Mucosa of gallbladder (tissue), 1 donor: ENCODE data around the gene GAA. TPM values are rescaled to one million over a fixed set of nuclear protein-coding genes. Genes with fewer than 3 reads are reported as not detected.
"Not testable (repeated sequence)": the region's sequence is repeated elsewhere in the genome, so short reads cannot be mapped to it uniquely, and the experiment has no call there.

ENCODE experiments used
- DNase-seq: peaks from one replicate; pipeline ENCODE4 v3.0.0-alpha.2; 2020; ENCODE audit warnings: low spot score
- total RNA-seq: library from RNA; stranded (reverse); gene quantifications from one replicate; pipeline ENCODE4 v1.2.1, GENCODE V29; 2021
- donor health status: DM: no; HTN: no; CAD: no.

GAA gene
- total RNA-seq, 1 donor from 2014 or later: 105 TPM

- no peak for DNase-seq
These were observed 44.0 kb downstream of the GAA start for GRCh38 chr17:80145076-80146075.

DNA sequence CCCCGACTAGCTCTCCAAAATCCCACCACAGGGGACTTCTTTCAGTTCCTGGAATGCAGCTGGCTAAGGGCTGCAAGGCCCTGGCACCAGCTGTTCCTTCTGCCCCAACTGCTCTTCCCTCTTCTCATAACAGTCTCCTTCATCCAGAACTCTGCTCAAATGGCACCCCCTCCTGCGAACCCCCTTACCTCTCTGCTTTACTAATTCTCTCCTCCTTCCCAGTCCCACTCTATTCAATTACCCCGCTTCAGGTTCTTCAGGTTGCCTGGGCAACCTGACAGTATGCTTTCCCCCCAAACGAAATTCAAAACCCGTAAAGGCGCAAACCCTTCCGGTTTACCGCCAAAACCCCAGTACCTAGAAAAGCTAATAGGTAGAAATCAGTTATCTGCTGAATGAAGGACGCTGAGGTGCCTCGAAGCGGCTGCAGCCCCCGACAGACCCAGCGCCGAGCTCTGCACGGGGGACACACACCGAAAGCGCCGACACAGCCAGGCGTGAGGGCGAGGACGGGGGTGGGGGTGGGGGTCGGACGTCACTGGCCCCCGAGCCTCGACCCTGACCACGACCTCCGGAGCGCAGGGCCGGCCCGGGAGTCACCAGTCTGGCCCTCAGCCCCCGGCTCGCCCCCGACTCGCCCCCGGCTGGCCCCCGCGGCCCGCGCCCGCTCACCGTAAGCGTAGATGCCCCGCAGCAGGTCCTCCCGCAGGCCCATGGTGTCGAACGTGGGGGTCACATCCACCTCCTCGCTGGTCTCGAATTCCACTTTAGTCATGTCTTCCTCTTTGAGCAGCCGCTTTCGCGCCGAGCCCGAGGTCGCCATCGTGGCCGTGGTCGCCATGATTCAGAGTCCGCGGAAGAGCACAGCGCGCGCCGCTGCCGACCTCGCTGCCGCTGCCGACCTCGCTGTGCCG, 45.0 kb downstream of the GAA start:
- DNase-seq: no peak

DNA sequence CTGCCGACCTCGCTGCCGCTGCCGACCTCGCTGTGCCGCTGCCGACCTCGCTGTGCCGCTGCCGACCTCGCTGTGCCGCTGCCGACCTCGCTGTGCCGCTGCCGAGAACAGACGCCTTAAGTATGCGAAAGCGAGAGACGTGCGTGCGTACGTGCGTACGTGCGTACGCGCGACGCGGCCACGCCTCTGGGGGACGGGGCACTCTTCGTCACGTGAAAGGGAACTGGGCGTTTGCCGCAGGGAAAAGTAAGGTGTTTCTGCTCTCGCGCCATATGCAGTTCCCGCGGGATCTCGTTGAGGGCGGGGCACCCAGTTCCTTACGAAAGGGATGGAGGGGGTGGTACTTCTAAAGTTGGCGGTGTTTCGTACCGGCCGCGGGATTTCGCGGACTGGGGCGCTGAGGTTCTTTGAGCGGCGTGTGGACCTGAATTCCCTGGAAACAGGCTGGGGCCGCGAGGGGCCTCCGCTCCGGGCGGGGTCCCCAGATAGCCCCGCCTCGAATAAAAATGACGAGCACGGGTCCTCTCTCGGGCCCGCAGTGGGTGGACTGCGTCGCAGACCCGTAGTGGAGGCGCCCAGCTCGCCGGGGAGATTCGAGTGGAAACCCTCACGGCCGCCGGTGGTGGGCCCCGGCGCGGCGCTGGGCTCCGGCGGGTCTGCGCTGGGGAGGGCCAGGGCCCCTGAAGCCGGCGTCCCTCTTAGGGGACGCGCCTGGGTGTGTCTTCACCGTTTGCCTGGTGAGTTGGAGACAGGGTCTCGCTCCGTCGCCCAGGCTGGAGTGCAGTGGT, 45.8 kb downstream of the GAA start, which contains the start of gene EIF4A3:
Gene EIF4A3 (minus strand): TSS at position 94 of the 788 bp plus-strand sequence. CDS start 167 bp downstream, outside the sequence.
- peak; percentile 99 for DNase-seq

- no peak for DNase-seq
These were observed 50.0 kb downstream of the GAA start for GRCh38 chr17:80151333-80151732.

DNA sequence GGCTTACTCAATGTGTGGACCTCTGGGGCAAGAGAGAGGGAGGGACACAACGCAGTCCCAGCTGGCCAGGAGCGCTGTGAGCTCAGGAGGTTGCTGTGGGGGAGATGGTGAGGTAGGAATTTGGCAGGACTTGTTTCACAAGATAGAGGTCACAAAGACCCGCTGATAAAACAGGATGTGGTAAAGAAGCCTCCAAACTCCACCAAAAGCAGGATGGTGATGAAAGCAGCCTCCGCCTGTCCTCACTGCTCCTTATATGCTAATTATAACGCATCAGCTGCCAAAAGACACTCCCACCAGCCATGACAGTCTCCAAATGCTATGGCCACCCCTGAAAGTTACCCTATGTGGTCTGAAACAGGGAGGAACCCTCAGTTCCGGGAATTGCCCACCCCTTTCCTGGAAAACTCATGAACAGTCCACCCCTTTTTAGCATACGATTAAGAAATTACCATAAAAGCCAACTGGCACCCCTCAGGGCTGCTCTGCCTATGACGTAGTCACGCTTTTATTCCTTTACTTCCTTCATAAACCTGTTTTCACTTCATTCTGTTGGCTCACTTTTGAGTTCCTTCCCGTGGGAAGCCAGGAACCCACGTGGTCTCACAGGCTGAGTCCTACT, 50.8 kb downstream of the GAA start:
- DNase-seq: no peak

GRCh38 chr17:80153004-80153403, 51.6 kb downstream of the GAA start:
- no peak for DNase-seq

- DNase-seq: no peak
These were observed 52.8 kb downstream of the GAA start for GRCh38 chr17:80154166-80154565.

DNA sequence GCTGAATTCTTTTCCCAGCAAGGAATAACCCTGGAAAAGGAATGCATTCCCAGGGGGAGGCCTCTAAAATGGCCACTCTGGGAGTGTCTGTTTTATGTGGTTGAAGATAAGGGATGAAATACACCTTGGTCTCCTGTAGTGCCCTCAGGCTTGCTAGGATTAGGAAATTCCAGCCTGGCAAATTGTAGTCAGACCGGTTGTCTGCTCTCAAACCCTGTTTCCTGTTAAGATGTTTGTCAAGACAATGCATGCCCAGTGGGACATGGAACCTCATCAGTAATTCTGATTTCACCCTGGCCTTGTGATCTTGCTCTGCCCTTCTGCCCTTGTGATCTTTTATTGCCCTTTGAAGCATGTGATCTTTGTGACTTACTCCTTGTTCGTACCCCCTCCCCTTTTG, 54.2 kb downstream of the GAA start:
- DNase-seq: not testable (repeated sequence)

GRCh38 chr17:80158846-80159245, 57.5 kb downstream of the GAA start:
- no peak for DNase-seq

DNA sequence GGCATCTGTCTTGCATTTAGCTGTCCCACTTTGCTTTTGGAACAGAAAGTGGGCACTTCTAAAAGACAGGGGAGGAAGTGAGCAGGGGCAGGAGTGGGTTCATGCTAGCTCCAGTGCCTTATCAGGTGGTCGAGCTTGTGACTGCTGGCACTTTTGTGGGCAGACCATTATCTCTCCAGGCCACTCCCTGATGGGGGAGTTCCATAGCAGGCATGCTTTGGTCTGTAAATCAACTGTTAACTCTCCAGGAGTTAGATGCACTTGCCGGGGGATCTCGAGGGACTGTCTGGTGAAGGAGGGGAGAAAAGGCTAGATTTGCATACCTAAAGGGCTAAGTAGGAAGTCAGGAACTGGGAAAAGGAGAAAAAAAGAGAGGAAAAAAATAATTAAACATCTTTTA, 59.2 kb downstream of the GAA start:
- no peak for DNase-seq

- DNase-seq: no peak
These were observed 62.0 kb downstream of the GAA start for GRCh38 chr17:80163336-80163735.

- no peak for DNase-seq
These were observed 62.8 kb downstream of the GAA start for GRCh38 chr17:80164185-80164584.

DNA sequence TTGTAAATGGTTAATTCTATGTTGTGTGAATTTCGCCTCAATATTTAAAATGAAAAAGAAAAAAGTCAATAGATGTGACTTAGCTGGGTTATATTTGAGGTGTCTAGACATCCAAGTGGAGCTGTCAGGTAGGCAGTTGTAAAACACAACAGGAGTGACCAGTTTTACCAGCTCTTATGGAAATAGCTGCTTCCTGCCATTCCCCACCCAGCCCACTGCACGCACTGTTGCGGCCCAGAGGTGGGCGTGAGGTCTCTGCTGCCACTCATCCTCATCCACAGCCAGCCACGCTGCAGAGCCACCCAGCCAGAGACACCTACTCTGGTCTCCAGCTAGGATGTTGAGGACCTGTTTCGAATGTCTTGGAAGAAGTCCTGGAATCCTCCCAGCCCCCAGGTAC, 65.1 kb downstream of the GAA start:
- no peak for DNase-seq

DNA sequence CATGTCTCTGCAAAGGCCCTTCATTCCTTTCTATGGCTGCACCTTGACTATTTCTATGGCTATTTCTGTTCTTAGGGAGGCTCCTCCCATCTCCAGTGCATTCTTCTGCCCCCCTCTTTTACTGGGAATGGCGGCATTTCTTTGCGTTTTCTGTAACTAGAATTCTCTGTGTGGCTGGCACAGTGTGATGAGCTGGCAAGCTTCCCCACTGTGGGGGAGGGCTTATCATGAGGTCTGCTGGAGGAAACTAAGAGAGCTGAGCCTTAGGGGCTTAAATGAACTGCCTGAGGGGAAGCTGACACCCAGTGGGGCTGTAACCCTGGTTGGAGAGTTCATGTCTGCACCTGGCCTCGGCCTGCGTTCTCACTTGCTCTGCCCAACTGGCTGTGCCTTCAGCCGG, 67.0 kb downstream of the GAA start:
- no peak for DNase-seq

- no peak for DNase-seq
These were observed 67.7 kb downstream of the GAA start for GRCh38 chr17:80169107-80169506.

Other genes with a start within 250 kb of the GAA start
- gene TBC1D16, start 65.7 kb upstream of the GAA start, total RNA-seq: 38.4 TPM
- gene CCDC40, start 64.9 kb upstream of the GAA start, total RNA-seq: 13.5 TPM
- 57.9 TPM for gene EIF4A3, start 45.5 kb downstream of the GAA start, total RNA-seq
- gene CARD14, start 68.4 kb downstream of the GAA start, total RNA-seq: 0.29 TPM
- 64.8 TPM for gene SGSH, start 118.8 kb downstream of the GAA start, total RNA-seq
- gene SLC26A11, start 118.8 kb downstream of the GAA start, total RNA-seq: 16.3 TPM
- 147 TPM for gene RNF213, start 159.3 kb downstream of the GAA start, total RNA-seq